GM12878 (cell line): ENCODE measurements around the gene PSTPIP2. TPM values are rescaled to one million over a fixed set of nuclear protein-coding genes. Genes with fewer than 3 reads are reported as not detected.

Experiments
- BCL11A ChIP-seq: IDR thresholded peaks from 2 replicates; pipeline ENCODE4 v1.6.1; 2011; ENCODE audit warnings: low read depth, low read length
- BHLHE40 ChIP-seq, 2 experiments: fragments of 450-650 bp in 1 of 2; IDR thresholded peaks; 2 replicates each; pipeline ENCODE4 v1.6.1; 2011 to 2017; ENCODE audit warnings: low read depth in 2 of 2, borderline replicate concordance in 1 of 2, improper control_type of control experiment in 1 of 2, low read length in 1 of 2, mild to moderate bottlenecking in 1 of 2
- E2F4 ChIP-seq: IDR thresholded peaks from 2 replicates; pipeline ENCODE4 v1.6.1; 2012; ENCODE audit warnings: low read depth, low read length, improper control_type of control experiment
- E2F8 ChIP-seq: fragments of 450-650 bp; IDR thresholded peaks from 2 replicates; pipeline ENCODE4 v1.6.1; 2018; ENCODE audit warnings: mild to moderate bottlenecking, low read depth, moderate library complexity; ENCODE audit not compliant: partially characterized antibody
- EZH2 ChIP-seq: IDR thresholded peaks from 2 replicates; pipeline ENCODE4 v1.6.1; 2012; ENCODE audit warnings: low read depth, mild to moderate bottlenecking, control low read depth, inconsistent platforms, low read length, borderline replicate concordance; ENCODE audit not compliant: control insufficient read depth
- FOS ChIP-seq: IDR thresholded peaks from 3 replicates; pipeline ENCODE4 v1.6.1; 2011; ENCODE audit warnings: borderline replicate concordance; ENCODE audit not compliant: insufficient read length; ENCODE audit errors: extremely low read depth
- MEF2B ChIP-seq: fragments of 450-650 bp; IDR thresholded peaks from 2 replicates; pipeline ENCODE4 v1.6.1; 2018; ENCODE audit warnings: mild to moderate bottlenecking, moderate library complexity; ENCODE audit not compliant: partially characterized antibody, poor library complexity, severe bottlenecking
- MTA3 ChIP-seq: IDR thresholded peaks from 2 replicates; pipeline ENCODE4 v1.6.1; 2012; ENCODE audit warnings: low read length, inconsistent platforms, borderline replicate concordance
- NFIC ChIP-seq: IDR thresholded peaks from 2 replicates; pipeline ENCODE4 v1.6.1; 2012; ENCODE audit warnings: low read depth, mild to moderate bottlenecking, inconsistent platforms, low read length, moderate library complexity
- NR2C2 ChIP-seq: IDR thresholded peaks from 2 replicates; pipeline ENCODE4 v1.6.1; 2011; ENCODE audit warnings: borderline replicate concordance, low read depth; ENCODE audit not compliant: control insufficient read depth, insufficient read length
- RELB ChIP-seq: fragments of 450-650 bp; IDR thresholded peaks from 2 replicates; pipeline ENCODE4 v1.6.1; 2017; ENCODE audit warnings: low read depth, mild to moderate bottlenecking, moderate library complexity
- REST ChIP-seq: IDR thresholded peaks from 2 replicates; pipeline ENCODE4 v1.6.1; 2012; ENCODE audit warnings: mild to moderate bottlenecking, low read depth, low read length
- SMARCA5 ChIP-seq: fragments of 450-650 bp; IDR thresholded peaks from 2 replicates; pipeline ENCODE4 v1.6.1; 2017; ENCODE audit warnings: mild to moderate bottlenecking
- SMC3 ChIP-seq: IDR thresholded peaks from 2 replicates; pipeline ENCODE4 v1.6.1; 2011; ENCODE audit warnings: low read length, improper control_type of control experiment, borderline replicate concordance
- SUZ12 ChIP-seq: fragments of 200-600 bp; sonication (generic); IDR thresholded peaks from one replicate; pipeline ENCODE4 v1.6.1; 2018; ENCODE audit warnings: antibody characterized with exemption, mild to moderate bottlenecking; ENCODE audit not compliant: unreplicated experiment
- WRNIP1 ChIP-seq: IDR thresholded peaks from 2 replicates; pipeline ENCODE4 v1.6.1; 2011; ENCODE audit warnings: low read depth, low read length, improper control_type of control experiment, borderline replicate concordance
- ZBTB11 ChIP-seq: fragments of 450-650 bp; formaldehyde crosslinking; IDR thresholded peaks from 2 replicates; pipeline ENCODE4 v1.5.0; 2022; ENCODE audit warnings: mild to moderate bottlenecking, missing genetic modification characterization
- polyA plus RNA-seq, 11 experiments: library from polyadenylated mRNA; depleted of rRNA in 4 of 11; unstranded in 6 of 11; stranded (reverse) in 5 of 11; fragments of >200 nt; fragmentation: Nextera tagmentation in 4 of 11; fragmentation: Illumina TruSeq in 1 of 11; extraction: Ambion mirVana in 4 of 11; extraction: Trizol in 1 of 11; gene quantifications; 1 replicate in 1 of 11; 2 replicates in 10 of 11; pipeline versions ENCODE4 v1.2.1 to v1.2.3, GENCODE V29; 2011 to 2016; ENCODE audit warnings: inconsistent platforms in 2 of 11, missing spikeins in 2 of 11, low read depth in 1 of 11
- total RNA-seq, 4 experiments: library from RNA; depleted of rRNA in 3 of 4; stranded (reverse); fragments of >200 nt in 3 of 4; fragmentation: Illumina TruSeq in 1 of 4; extraction: Trizol in 1 of 4; gene quantifications; 2 replicates each; pipeline versions ENCODE4 v1.2.1 to v1.2.3, GENCODE V29; 2013 to 2021

Gene PSTPIP2
- total and polyA plus RNA-seq, 10 of the 15 experiments (the other 5 are each of a cell fraction or from before 2014, with no cell fraction given), result 0.69 to 38.4 (median 24.7) TPM

GRCh38 chr18:45938488-45938935 is 133.5 kb downstream of the PSTPIP2 start (continued):
- no peak for TF ChIP-seq BCL11A
- peak; percentile 92 for TF ChIP-seq MEF2B
- TF ChIP-seq EZH2, result no peak
- no peak for TF ChIP-seq E2F8
- no peak for TF ChIP-seq SUZ12
- TF ChIP-seq FOS, result no peak
- TF ChIP-seq NR2C2, result no peak
- no peak for TF ChIP-seq SMC3
- no peak for TF ChIP-seq ZBTB11 (CRISPR knock-in tag)
- peak; percentile 44; the same call in 1 of the 2 replicates for TF ChIP-seq NFIC
- TF ChIP-seq RELB, result peak; percentile 97
- no peak for TF ChIP-seq MTA3
- TF ChIP-seq WRNIP1, result no peak
- TF ChIP-seq BHLHE40 (IDR thresholded peaks at IDR 0.05; ENCODE audit: borderline replicate concordance in 1 of 2, low read depth in 2 of 2, low read length in 1 of 2), result peak; percentile 58 to 63; a peak in 2 of 4 replicates
- TF ChIP-seq SMARCA5, result no peak
- TF ChIP-seq E2F4, result no peak
- no peak for TF ChIP-seq REST
